NCI-H2196 (cell line): ENCODE measurements around the gene PVR.
"Not testable (repeated sequence)": the region's sequence is repeated elsewhere in the genome, so short reads cannot be mapped to it uniquely, and the experiment has no call there.

Experiments
- DNase-seq: peaks from one replicate; lab custom pipeline; 2025; ENCODE audit not compliant: unreplicated experiment; lab: John Stamatoyannopoulos, UW

PVR gene

DNA sequence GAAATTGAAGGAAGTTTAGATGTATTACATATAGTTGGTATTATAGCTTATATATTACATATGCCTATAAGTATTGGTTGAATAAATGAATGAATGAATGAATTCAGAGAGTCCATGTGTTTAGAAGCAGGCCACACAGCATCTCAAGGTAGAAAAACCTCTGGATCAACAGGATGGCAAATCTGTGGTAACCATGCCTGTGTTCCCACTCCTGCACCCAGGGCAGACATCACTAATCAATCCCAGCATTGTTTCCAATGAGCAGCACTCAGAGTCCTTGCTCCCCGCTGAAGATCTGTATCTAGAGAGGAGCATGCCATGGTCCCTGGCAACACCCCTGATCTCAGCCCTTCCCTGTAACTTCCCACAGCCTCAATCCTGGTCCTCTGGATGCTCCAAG, 28.5 kb downstream of the PVR start:
- DNase-seq, result no peak

DNA sequence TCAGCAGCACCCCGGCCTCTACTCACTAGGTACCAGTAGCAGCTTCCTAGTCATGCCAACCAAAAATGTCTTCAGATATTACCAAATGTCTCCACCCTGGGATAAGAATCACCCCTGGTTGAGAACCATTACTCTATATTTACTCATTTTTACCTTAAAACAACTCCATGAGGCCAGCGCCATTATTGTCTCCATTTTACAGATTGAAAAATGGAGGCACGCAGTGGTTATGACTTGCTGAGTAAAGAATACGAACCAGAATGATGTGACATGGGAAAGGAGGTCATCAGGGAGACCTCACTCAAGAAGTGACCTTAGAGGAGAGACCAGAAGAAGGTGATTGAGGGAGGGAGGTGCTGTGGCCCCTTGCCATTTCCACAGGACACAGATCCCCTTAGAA, 29.8 kb downstream of the PVR start:
- DNase-seq, result no peak

DNA sequence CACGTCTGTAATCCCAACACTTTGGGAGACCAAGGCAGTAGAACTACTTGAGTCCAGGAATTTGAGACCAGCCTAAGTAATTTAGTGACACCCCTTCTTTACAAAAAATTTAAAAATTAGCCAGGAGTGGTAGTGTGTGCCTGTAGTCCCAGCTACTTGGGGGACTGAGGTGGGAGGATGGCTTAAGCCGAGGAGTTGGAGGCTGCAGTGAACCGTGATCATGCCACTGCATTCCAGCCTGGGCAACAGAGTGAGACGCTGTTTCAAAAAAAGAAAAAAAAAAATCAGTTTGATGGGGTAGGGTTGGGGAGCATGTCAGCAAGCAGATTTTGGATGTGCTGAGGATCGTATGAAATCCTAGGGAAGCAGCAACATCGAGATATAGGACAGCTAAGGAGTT, 31.8 kb downstream of the PVR start:
- DNase-seq, result no peak

DNA sequence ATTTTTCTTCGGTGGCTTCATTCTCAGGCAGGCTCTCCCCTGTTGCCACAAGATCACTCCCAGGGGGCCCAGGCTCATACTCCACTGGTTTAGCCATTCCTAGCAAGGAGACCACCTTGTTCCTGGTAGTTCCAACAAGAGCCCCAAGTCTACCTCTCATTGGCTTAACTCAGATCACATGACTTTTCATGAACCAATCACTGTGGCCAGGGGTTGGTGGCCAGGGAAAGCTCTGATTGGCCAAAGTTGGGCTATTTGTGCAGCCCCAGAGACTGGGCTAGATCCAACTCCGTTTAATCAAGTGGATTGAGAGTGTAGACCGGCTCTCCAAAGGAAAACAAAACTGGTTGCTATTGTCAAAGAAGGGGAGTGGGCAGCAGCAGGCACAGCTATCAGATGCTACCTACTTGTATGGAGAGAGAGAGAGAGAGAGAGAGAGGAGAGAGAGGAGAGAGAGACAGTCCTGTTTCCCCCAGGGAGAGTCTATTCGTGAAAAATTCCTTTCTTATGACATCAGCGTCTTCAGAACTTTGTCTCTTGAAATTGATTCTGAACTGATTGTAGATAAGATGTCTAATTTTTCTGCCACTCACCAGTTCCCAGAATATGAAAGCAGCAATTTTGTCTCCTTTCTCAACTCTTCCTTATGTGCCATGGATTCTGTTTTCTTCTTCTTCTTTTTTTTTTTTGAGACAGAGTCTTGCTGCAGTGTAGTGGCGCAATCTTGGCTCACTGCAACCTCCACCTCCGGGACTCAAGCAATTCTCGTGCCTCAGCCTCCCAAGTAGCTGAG, 33.5 kb downstream of the PVR start:
- DNase-seq, result no peak

DNA sequence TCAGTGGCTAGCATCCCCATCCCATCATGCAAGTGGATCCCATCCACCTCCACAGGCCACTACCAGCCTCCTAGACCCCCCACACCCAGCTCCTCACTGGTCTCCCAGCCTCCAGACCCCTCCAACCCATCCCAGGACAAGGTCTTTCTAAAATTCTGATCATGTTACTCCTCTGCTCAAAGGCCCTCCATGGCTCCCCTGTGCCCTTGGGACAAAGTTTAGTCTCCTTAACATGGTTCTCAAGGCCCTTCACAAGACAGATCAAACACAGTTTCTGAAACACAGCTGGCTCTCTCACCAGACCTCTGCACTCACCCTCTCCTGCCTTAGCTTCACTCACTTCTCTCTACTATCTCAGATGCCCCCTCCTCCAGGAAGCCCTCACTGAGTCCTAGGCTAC, 36.8 kb downstream of the PVR start:
- DNase-seq, result no peak

DNA sequence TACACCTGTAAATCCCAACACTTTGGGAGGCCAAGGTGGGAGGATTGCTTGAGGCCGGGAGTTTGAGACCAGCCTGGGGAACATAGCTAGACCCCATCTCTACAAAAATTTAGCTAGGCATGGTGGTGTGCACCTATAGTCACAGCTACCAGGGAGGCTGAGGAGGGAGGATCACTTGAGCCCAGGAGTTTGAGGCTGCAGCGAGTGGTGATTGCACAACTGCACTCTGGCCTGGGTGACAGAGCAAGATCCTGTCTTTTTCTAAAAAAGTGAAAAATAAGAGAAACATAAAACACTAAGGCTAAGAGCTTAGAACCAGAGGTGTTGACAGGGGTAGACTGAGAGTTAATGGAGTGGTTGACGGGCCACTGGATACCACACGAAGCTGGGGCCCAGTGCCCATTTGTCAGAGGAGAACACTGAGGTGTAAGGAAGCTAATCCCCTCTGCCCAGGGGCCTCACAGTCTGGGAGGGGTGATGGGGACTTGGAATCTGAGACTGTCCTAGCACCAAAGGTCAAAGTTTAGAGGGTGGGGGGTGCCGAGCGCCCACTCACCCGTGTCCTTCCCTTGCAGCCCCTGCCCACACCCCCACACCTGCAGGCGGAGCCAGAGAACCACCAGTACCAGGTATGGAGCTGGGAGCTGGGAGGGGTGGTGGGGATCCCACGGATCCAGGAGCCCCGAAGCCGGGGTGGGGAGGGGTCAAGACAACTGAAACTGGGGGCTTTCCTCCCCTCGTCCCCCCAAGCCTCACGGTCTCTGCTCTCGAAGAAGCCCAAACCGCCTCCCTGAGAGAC, 38.5 kb downstream of the PVR start:
- no peak for DNase-seq

DNA sequence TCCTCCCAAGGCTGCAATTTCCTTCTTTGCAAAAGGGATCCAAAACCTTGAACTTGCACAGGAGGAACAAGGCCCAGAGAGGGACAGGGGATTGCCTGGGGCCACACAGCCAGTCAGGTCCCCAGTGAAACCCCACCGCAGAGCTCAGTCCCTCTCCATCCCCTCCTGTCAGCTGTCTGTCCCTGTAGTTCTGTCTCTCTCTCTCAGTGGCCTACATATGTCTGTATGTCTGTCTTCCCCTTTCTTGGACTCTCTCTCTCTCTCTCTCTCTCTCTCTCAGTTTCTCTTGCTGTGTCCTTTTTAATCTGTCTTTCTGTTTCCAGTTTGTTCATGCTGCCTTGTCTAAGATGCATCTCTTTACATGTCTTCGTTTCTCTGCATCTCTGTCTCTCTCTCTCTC, 39.1 kb downstream of the PVR start:
- DNase-seq, result no peak

DNA sequence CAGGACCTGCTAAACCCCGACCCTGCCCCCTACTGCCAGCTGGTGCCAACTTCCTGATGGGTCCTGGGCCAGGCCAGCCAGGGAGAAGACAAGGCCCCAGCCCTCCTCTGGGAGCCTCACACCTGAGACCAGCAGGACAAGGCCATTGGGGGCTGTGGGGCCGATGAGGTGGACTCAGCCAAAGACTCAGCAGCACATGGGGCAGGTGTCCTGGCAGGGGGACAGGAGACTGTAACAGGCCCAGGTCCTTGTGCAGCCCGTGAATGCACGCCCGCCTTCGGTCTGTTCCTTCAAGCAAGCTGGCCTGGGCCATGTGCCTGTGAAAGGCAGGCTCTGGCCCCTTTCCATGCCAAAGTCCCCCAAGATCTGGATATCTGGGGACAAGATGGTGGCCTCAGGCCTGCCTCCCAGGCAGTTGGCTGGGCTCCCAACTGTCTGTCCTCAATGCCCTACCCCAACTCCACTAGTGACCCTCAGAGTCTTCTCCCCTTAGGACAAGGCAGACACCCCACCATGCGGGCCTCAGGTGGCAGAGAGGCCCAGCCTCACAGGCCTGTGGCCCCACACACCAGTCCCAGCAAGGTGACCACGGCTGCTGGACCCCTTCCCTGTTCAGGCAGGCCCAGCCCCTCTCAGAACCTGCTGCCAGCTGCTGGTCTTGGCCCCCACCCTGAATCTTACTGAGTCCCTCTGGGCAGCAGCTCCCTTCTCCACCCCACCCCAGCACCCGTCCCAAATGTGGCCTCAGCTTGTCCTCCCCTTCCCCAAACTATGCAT, 39.9 kb downstream of the PVR start:
- DNase-seq, result no peak

DNA sequence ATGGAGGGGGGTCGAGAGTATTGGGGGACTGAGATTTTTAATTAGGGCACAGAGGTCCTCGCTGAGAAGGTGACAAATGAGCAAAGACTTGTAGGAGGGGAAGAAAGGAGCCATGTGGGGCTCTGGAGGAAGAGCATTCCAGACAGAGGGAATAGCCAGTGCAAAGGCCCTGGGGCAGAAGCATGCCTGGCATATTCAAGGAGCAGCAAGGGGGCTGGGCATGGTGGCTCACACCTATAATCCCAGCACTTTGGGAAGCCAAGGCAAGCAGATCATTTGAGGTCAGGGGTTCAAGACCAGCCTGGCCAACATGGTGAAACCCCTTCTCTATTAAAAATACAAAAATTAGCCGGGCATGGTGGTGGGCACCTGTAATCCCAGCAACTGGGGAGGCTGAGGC, 40.7 kb downstream of the PVR start:
- not testable (repeated sequence) for DNase-seq

DNA sequence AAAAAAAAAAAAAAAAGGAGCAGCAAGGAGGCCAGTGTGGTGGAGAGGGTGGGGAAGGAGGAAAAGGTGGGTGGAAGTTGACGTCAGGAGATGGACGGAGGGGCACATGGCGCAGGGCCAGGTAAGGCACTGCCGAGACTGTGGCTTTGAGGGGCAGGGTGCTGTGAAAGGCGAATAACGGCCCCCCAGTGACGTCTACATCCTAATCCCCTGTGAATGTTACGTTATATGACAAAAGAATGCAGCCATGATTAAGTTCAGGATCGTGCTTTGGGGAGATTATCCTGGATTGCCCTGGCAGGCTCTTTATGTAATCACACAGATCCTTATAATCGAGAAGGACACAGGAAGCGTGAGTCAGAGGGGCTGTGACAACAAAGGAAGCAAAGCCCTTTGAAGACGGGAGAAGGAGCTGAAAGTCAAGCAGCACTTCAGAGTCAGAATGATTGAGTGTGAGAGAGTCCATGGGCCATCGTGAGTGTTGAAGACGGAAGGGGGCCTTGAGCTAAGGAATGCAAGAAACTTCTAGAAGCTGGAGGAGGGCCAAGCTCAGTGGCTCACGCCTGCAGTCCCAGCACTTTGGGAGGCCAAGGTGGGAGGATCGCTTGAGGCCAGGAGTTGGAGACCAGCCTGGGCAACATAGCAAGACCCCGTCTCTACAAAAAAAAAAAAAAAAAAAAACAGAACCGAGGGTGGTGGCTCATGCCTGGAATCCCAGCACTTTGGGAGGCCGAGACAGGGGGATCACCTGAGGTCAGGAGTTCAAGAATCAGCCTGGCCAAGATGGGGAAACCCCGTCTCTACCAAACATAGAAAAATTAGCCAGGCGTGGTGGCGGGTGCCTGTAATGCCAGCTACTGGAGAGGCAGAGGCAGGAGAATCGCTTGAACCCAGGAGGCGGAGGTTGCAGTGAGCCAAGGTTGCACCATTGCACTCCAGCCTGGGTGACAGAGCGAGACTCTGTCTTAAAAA, 41.5 kb downstream of the PVR start:
- no peak for DNase-seq

DNA sequence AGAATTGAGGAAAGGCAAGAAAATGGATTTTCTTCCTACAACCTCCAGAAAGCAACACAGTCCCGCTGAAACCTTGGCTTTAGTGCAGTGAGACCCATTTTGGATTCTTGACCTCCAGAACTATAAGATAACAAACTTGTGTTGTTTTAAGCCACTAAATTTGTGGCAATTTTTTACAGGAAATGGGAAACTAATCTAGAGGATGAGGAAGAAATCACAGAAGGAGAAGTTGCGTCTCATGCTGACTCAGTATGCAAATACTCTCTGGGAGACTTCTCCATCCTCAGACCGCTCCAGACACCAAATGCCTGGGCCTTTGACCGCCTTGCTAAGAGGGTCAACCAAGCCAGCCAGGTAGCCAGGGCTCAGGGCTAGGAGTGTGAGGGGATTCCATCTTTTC, 42.2 kb downstream of the PVR start:
- DNase-seq, result no peak

DNA sequence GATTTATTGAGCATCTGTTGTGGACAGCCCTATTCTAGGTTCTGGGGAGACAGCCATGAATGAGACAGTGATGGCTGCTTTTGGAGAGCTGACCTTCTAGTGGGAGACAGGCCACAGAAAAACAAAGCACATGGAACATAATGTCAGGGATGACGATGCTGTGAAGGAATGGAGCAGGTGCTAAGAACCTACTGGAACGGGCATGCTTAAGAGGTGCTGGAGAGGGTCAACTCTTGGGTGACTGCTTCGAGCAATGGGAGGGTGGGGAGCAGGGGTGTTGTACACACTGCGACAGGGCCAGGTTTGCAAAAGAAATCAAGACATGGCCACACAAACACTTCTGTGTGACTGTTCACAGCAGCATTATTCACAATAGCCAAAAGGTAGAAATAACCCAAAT, 43.2 kb downstream of the PVR start:
- DNase-seq, result no peak

DNA sequence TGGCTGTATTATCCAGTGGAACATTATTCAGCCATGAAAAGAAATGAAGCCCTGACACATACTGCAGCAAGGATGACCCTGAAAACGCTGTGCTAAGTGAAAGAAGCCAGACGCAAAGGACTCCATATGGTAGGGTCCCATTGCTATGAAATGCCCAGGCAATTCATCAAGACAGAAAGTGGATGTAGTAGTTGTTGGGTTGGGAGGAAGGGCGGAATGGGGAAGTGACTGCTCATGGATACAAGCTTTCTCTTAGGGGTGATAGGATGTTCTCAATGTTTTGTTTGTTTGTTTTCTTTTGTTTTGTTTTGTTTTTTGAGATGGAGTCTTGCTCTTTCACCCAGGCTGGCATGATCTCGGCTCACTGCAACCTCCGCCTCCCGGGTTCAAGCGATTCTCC, 44.2 kb downstream of the PVR start:
- DNase-seq, result no peak

DNA sequence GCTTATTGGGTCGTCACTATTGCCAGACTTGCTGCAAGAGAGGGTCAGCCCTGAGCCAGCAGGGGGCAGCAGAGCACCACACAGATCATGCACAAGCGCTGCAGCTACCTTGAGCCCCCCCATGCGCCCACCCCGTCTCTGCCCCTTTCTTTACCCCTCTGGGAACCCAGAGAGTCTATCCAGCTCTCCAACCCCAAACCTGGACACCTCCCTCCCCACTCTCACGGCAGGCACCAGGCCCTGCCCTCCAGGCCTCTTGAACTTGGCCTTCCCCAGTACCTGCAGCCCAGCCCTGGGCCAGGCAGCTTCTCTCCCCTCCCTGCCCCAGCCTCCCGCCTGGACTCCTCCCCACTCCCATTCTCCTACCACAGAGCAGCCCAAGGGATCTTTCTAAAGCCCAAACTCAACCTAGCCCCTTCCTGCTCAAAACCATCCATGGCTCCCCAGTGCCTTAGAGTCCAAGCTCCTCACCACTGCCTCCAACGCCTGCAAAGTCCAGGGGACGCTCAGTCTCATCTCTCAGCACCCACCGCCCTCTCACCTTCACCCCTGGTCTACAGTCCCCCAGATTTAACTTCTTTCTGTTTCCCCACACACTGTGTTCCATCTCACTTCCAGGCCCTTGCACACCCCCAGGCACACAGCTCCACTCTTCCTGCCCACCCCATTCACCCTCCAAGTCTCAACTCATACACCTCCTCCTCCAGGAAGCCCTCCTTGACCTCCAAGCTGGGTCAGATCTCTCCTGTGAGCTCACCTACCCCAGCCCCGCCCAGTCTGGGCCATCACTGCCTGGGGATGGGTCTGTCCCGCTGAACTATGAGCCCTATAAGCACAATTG, 45.8 kb downstream of the PVR start:
- peak; percentile 70 for DNase-seq

DNA sequence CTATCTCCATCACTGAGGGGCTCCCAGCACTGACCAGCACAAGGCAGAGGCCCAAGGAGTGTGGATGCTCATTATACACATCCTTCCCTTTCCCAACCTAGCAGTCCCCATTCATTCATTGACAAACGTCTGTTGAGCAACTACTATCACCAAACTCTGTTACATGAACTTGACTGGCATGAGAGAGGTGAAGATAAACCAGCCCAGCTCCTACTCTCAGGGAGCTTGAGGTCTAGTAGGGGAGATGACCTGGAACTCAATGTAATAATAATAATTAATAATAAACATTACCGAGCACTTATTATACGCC, 46.4 kb downstream of the PVR start:
- DNase-seq, result no peak

DNA sequence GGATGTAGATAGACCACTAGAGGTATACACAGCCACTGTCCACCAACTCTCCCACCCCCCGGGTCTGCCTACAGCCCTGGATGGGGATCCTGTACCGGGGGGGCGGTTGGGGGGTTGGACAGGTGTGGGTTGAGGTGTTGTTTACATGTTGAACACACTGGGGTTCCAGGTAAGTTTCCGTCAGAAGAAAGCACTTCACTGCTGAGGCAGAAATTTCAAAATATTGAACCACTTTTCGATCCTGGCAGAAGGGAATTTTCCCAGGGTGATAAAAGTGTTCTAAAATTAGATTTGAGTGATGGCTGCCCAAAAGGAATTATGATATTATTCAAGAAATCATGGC, 48.6 kb downstream of the PVR start:
- no peak for DNase-seq

DNA sequence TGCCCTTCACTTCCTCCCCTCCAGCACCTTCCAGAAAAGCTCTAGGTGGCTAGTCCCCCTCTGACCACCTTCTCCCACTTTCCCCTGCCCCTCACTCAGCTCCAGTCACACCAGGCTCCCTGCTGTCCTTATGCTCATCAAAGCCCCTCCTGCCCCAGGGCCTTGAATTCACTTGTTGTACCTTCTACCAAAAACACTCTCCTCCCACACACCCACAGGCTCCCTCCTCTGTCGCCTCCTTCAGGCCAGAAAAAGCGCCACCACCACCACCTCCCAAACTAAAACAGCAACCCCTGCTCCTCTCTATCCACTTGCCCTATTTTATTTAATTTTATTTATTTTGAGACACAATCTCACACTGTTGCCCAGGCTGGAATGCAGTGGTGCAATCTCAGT, 50.5 kb downstream of the PVR start:
- DNase-seq, result no peak

DNA sequence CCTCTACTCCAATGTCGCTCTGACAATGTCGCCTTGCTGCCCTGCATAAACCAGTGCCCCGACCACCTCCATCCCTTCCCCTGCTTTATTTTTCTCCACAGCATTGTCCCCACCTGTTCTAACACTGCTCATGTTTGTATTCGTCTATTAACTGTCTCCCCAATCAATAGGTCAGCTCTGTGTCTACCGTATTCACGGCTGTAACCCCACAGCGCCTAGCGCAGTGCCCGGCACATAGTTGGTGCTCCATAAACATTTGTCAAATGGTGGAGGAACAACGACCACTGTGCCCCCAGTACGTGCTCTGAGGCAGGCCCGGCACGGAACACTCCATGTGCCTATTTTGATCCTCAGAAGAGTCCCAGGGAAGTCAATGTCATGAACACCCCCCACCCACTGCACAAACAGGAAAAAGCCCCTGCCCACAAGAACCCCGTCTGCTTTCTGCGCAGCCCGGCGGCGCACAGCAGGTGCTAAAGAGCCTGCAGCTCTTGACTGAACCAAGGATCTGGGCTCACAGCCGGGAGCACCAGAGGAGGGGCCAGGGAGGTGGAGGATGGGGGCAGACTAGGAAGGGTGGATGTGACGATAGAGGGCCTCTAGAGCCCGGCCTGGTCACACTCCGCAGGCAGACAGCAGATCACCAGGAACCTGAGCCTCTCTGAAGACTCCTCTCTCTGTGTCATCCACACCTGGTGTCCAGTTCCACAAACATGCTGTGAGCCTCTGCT, 53.4 kb downstream of the PVR start:
- peak; percentile 46 for DNase-seq

DNA sequence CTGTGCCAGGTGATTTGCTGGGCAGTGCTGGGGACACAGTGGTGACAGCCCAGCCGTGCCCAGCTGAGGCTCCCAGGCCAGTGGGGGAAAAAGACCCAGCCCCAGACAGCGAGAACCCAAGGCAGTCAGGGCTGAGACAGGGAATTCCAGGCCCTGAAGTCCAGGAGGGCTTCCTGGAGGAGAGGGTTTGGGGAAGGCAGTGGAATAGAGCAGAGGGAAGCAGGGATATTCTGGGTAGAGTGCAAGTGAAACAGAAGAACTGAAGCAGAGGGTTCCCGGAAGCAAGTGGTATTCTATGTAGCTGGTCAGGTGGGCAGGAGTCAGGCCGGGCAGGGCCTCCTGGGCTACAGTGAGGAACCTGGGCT, 53.9 kb downstream of the PVR start:
- DNase-seq, result no peak
